Right forelimb (tissue), 1 donor: ENCODE results near the gene LMAN2.

Source experiments
- DNase-seq: peaks from one replicate; pipeline ENCODE4 v3.0.0-alpha.2; 2018

Gene LMAN2, protein sequence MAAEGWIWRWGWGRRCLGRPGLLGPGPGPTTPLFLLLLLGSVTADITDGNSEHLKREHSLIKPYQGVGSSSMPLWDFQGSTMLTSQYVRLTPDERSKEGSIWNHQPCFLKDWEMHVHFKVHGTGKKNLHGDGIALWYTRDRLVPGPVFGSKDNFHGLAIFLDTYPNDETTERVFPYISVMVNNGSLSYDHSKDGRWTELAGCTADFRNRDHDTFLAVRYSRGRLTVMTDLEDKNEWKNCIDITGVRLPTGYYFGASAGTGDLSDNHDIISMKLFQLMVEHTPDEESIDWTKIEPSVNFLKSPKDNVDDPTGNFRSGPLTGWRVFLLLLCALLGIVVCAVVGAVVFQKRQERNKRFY

DNA sequence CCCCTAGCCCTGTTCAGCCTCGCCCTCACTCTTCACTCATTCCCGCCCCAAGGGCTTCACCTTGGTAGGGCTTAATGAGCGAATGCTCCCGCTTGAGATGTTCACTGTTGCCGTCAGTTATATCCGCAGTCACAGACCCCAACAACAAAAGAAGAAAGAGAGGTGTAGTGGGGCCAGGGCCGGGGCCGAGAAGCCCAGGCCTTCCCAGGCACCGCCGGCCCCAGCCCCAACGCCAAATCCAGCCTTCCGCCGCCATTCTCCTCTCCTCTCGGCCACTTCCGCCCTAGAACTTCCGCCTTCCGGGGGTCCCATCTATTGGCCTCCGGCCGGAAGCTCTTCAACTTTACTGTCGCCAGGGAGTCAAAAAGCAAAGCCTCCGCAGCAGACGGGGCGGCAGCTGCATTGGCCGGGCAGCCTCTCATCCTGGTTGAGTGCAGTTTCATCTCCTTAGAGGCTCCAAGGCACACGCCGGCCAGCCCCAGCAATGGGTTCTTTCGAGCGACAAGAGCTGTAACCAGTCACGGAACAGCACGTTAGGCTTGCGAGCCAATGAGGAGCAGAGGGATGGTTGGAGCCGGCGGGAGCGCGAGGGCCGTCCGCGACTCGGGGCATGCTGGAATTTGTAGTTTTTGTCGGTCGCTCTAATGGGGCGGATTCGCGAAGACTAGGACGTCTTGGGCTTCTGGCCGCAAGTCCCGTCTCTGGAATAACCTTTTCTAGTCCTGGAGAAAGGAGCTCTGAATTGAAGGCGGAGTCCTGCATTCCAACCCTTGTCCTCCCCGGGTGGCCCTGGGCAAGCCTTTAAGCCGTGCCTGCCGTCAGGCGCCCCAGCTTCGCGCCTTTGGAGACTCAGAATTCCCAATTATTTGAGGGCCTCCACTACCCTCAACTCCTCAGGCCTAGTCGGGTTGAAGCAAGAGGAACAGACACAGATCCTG, at the start of gene LMAN2:
Gene LMAN2, minus strand, starts transcription at position 277 of the 938 bp plus-strand sequence. Its CDS starts 21 bp downstream, at position 256.
- peak; percentile 95 for DNase-seq

DNA sequence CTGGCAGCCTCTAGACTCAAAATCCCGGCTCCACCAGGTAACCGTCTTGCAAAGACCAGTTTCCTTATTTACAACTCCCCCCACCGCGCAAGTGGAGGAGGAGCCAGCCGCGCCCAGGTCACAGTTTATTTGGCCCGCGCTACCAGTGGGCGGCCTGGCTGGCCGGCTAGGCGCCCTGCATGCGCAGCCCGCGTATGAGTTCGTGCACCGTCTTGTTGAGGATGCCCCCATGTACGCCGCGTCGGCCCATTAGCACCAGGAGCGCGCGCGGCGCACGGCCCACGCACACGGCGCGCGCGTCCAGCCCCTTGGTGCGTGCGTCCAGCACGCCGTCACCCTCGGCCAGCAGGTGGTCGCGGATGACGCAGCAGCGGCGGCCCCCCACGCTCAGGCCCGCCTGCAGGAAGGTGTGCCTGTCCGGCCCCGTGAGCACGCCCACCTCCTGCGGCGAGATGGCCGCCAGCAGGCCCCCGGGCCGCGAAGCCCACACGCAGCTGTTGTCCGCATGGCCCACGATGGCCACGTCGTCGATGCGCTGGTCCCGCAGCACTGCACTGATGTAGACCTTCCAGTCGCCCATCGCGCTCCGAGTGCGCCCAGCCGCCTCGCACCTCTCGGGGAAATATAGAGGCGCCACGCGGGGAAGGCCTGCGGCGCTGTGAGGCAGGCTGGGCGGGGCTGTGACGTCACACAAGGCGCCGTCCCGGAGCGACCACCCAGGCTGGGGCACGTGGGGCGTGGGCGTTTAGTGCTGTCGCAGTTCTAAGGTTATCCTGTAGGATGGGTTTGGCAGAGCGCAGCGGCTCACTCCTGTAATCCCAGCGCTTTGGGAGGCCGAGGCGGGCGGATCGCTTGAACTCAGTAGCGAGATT, 48.8 kb upstream of the LMAN2 start, which contains the start of gene PFN3:
Gene PFN3, minus strand, starts transcription at position 665 of the 872 bp plus-strand sequence. Its CDS starts 85 bp downstream, at position 580.
- DNase-seq: peak; percentile 74

DNA sequence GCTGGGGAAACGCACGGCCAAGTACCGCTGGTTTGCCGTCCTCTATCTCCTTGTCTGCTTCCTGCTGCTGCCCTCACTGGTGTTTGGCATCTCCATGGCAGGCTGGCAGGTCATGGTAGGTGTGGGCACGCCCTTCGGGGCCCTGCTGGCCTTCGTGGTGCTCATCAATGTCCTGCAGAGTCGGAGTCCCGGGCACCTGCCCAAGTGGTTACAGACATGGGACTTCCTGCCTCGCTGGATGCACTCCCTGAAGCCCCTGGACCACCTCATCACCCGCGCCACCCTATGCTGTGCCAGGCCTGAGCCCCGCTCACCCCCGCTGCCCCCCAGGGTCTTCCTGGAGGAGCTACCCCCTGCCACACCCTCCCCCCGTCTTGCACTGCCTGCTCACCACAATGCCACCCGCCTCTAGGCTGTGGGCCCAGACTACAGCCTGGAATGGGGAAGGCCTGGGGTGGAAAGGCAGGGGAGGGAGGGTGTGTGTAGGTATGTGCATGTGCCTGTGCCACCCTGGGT, 46.5 kb upstream of the LMAN2 start:
- DNase-seq: no peak

DNA sequence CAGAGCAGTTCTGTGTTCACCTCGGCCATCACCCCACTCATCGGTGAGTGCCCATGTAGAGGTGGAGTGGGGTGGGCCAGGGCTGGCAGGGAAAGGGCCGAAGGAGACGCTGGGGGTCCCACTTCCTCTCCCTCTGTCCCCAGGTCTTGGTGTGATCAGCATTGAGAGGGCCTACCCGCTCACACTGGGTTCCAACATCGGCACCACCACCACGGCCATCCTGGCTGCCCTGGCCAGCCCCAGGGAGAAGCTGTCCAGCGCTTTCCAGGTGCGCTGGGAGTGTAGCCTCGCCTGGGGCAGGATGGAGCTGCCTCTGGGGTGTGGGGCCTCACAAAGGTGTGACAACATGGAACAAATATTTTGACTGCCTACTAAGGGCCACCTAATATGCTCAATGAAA, 45.3 kb upstream of the LMAN2 start:
- no peak for DNase-seq

DNA sequence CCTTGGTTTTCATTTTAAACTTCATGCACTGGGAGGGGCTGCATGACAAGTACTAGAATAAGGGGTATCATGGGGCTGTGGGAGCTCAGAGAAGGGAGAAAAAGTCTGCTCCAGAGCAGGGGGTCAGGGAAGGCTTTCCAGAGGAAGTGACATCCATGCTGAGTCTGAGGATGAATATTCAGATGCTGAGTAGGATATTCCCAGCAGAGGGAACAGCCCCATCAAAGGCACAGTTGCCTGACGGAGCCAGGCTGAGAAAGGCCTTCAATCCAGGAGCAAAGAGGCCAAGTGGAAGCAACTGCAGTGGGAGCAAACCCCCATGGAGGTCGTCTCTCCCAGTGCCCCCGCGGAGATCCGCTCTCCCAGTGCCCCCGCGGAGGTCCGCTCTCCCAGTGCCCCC, 44.6 kb upstream of the LMAN2 start:
- DNase-seq: no peak

DNA sequence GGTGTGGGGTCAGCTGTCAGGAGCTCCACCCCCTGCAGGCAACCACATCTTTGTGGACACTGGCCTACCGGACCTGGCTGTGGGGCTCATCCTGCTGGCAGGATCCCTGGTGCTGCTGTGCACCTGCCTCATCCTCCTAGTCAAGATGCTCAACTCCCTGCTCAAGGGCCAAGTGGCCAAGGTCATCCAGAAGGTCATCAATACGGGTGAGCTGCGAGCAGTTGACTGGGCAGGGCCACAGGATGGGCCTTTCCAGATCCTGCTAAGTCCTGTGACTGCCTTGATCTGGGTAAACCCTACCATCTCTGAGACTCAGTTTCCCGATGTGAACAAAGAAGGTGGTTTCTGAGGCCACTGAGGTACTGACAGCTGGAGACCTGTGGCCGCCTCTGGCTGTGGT, 42.5 kb upstream of the LMAN2 start:
- DNase-seq: no peak

DNA sequence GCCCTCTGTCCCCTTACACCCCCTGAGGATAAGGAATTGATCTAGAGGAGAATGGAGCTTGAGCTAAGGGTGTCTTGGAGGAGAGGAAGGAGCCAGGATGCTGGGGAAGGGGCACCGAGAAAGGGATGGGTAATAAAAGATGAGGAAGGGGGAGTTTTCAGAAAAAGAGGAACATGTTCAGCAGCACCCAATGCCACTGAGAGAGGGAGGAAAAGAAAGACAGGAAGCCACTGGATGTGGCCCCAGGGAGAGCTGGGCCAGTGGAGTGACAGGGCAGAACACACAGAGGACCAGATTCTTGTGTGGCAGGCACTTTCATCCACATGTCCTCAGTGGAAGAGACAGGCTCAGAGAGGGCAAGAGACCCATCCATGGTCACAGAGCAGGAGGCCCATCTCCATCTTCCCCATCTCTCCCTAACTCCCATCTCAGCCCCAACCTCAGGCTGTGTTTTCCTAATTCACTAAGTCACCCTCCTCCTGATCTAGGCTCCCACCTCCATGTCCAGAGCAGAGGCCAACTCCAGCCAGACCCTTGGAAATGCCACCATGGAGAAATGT, 41.8 kb upstream of the LMAN2 start:
- DNase-seq: no peak

DNA sequence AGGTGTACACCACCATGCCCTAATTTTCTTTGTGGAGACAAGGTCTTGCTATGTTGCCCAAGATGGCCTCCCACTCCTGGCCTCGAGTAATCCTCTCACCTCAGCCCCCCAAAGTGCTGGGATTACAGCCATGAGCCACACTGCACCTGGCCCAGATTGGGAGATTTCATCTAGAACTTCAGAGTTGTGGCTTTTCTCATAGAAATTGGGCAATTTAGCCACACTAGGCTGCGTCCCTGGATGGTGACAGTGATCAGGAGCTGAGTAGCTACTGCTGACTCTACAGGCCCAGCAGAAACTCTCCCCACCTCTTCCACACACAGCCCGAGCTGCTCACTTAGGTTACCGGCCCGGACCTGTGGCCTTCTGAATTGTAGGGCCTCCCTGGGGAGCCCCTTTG, 41.3 kb upstream of the LMAN2 start:
- DNase-seq: no peak

DNA sequence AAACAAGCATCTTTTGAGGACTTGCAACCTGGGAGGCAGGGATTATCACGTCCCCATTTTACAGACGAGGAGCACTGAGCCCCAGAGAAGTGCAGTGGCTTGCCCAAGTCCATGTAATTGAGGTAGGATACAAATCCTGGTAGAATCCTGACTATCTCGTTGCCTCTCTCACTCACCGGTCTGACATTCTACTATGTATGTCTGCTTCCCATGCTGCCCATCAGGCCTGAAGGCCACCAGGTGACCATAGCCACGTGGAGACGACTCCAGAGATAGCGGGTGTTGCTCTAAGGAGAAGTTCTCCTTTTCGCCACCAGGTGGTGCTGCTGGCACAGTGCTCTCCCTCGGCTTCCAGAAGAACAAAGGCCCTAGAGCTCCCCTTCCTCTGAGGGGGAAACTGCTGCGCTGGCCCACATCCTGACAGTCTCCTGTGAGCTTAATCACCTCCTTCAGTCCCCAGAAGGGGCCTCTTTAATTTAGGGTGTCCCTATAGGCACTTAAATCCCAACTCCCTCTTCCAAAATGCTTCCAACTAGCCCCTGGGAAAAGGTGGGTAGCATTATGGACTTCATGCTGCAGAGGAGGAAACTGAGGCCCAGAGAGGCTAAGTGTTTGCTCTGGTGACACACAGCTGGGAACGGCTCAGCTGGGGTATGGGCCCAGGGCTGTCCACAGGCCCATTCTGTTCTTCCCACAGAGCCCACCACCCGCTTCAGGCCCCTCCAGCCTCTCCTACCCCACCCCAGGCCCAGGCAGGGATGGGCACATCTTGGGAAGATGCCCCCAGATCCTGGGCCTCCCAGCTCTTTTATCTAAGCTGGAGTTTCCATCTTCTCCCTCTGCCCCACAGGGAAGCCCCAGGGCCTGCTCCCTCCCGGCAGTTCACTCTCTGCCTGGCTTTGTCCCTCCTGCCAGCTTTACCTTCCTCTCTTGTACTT, 39.2 kb upstream of the LMAN2 start:
- peak; percentile 91 for DNase-seq

DNA sequence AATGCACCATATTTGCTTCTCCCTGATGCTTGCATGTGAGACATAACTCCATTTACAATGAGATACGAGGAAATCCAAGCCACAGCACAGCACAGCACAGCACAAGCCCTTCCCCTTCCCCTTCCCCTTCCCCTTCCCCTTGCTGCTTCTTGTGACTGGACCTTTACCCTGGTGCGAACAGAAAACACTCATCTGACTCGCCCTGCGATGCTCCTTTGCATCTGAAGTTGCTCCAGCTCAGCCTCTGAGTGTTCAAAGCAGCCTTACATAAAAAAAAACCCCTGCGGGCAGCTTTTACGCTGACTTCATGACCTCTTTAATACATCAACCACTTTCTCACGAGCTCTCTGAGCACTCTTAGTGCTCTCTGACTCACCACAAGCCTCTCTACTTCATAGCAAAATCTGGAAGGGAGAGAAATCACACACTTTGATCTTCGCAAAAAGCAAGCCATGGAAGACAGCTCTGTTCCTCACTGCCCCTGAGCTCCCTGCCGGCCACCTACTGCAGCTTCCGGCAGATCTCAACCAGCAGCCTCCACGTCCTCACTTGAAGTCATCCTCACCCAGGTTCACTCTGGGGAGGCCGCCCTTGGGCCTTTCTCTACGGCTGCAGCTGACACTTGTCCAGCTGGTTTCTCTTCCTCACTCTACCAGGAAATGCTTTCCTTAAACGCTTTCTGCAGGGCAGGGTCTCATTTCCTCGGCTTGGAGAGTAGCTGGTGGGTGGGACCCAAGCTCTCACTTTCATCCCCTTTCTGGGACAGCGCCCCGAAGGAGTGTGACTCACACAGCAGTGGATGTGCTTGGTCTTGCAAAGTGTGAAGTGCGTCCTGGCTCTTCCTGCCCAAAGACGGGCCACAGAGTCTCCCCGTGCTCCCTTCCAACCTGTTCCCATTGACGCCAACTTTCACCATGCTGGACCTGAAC, 38.0 kb upstream of the LMAN2 start:
- DNase-seq: no peak

DNA sequence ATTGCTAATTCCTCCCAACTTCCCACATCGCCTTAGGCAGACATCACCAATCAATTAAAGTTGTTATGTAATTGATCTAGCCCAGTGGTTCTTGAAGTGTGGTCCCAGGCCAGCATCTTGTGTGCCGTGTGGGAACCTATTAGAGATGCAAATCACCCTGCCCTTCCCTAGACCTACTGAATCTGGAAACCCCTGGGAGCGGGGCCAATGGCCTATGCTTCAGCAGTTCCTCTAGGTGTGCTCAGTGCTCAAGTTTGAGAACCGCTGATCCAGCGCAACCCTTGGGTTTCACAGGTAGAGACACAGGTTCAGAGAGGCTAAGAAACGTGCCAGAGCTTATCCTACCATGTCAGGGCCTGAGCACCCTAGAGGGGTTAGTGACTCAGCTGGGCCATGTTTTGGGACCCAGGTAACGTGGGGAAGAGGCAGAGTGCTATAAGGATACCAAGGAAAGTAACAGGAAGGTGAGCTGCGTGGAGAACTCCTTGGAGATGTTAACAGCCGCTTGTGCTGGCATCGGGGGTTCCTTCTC, 37.1 kb upstream of the LMAN2 start:
- DNase-seq: no peak

DNA sequence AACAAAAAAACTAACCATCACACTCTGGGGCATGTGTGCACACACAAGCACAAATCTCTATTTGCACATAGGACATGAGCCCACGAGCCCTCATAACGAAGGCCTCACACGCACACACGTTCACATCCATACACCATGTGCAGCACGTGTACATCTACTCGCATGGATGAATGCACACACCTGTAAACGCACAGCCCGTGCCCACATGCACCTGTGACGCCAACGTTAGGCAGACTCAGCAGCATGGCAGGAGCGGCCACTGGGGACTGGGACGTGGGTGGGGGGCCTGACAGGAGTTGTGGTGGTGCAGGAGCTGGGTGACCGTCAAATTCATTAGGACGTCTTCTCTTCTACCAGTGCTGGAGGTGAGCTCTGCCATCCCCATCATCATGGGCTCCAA, 35.9 kb upstream of the LMAN2 start:
- no peak for DNase-seq

DNA sequence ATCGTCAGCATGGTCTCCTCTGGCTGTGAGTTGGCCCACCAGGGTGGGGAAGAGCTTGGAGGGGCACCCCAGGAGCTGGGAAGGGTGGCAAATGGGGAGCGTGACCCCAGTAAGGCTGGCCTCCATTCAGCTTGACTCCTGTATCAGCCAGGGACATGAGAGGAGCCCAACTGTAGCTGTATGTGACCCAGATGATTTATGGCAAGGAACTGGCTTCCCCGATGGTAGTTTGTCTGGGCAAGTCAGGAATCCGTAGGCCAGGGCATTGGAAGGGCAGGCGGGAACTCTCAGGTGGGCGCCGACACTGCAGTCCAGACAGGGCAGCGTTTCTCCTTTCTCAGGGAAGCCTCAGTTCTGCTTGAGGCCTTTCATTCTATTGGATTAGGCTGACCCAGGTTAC, 35.1 kb upstream of the LMAN2 start:
- DNase-seq: no peak

DNA sequence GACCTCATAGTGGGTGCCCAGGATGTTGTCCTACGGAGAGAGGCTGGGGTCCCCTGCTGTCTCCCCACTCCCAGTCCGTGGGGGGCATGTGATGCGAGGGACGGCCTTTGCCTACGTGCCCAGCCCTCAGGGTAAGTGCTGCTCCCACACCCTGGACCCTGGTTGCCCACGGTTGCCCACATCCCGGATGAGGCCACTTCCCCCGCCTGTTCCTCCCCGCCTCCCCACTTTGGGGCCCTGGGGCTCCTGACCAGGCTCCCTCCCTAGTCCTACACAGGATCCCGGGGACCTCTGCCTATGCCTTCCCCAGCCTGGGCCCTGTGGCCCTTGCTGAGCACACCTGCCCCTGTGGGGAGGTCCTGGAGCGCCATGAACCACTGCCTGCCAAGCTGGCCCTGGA, 34.3 kb upstream of the LMAN2 start:
- no peak for DNase-seq

DNA sequence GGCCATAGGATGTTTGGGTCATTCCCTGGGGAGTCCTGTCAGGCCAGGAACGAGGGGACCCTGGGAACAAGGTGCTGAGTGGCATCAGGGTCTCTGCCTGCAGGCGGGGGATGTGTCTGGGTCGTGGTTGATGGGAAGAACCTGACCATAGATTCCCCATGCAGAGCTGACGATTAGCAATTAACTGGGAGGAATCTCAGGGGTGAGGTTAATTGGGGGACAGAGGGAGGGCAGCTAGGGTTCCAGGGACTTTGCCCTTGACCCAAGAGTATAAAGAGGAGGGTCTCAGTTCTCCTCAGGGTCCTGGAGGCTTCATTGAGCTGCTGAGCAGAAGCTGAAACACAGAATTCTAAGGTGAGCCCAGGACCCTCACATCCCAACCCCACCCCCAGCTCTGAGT, 32.7 kb upstream of the LMAN2 start, which contains the start of gene SLC34A1:
Gene SLC34A1, plus strand, starts transcription at position 301 of the 400 bp plus-strand sequence. CDS start 1,308 bp downstream, outside the sequence.
- no peak for DNase-seq

DNA sequence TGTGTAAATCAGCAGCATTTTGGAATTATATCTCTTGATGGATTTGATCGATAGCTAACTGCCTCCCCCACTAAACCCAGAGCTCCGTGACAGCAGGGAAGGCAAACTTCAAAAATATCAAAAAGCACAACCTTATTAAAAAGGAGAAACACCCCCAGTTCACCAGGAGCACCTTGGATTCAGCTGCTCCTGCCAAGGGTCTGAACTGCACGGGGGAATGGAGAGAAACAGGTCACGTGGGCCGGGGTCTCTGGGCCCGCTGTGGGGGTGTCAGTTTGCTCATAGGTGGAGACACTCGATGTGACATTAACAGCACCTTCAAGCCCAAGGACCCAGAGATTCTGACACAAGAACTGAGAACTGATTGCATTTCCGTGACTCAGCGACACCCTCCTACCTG, 31.7 kb upstream of the LMAN2 start:
- no peak for DNase-seq

DNA sequence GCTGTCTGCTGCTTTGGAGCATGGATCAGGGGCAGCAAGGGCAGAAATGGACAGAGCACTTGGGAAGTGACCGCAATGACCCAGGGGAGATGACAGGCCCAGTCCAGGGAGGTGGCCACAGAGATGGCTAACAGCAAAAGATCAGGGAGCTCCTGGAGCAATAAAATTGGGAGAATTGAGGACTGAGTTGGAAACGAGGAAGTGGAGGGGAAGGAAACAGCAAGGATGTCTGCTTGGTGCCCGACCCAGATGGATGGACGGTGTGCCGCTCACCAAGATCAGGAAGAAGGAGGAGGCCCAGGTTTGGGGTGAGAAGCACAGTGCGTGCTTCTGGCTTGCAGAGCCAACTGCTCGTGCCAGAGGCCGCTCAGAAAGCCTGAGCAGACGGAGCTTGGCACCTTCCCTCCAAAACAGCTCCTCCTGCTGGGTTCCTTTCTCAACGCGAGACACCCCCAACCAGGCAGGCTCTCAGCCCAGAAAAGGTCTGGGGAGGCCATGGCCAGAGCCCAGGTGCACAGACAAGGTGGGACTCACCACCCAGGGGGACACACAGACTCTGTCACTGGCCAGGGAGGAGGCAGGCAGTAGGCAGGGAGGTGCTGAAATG, 31.1 kb upstream of the LMAN2 start:
- DNase-seq: peak; percentile 70

DNA sequence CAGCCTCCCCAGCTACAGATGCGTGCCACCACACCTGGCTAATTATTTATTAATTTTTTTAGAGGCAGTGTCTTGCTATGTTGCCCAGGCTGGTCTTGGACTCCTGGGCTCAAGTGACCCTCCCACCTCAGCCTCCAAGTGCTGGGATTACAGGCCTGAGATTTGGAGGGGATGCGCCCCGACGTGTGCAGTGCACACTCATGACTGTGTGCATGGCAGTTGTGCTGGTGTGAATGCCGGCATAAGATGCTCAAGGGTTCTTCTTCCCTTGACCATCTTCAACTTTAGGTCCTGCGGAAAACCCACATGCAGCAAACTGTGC, 29.3 kb upstream of the LMAN2 start:
- DNase-seq: no peak
